Measurements from ENCODE around the gene GJD3.
A peak's percentile ranks its signal among the peaks of the same experiment; 100 is the strongest.

The GJD3 gene

GRCh38 chr17:40326014-40326831, 38.3 kb downstream of the GJD3 start:
- no peak for TF ChIP-seq JUND (IDR thresholded peaks at IDR 0.05; ENCODE audit: low read depth)
- DNase-seq (ENCODE audit: low read depth in 1 of 2, low spot score in 1 of 2) = peak in 1 of 2 experiments; percentile 68
- in situ Hi-C loops (cut with HindIII; ENCODE audit: low pct_unique_long_range_greater_than_20kb, low sequenced_read_pairs) = no loop called here

- in situ Hi-C loops (cut with HindIII; ENCODE audit: low pct_unique_long_range_greater_than_20kb, low sequenced_read_pairs) = no loop called here
- no peak for TF ChIP-seq JUND (IDR thresholded peaks at IDR 0.05; ENCODE audit: low read depth)
- DNase-seq (ENCODE audit: low read depth in 1 of 2, low spot score in 1 of 2) = no peak
Measured at GRCh38 chr17:40325156-40326013, 39.2 kb downstream of the GJD3 start.

- peak in 1 of 2 experiments; percentile 54 for DNase-seq (ENCODE audit: low read depth in 1 of 2, low spot score in 1 of 2)
- in situ Hi-C loops (cut with HindIII; ENCODE audit: low pct_unique_long_range_greater_than_20kb, low sequenced_read_pairs) = no loop called here
Measured at GRCh38 chr17:40323391-40324381, 40.9 kb downstream of the GJD3 start.

GRCh38 chr17:40322358-40323315, 41.9 kb downstream of the GJD3 start:
- no peak; the same call in 1 of the 2 replicates for TF ChIP-seq JUND (IDR thresholded peaks at IDR 0.05; ENCODE audit: low read depth)
- in situ Hi-C loops (cut with HindIII; ENCODE audit: low pct_unique_long_range_greater_than_20kb, low sequenced_read_pairs) = no loop called here
- peak in 1 of 2 experiments; percentile 100 for DNase-seq (ENCODE audit: low read depth in 1 of 2, low spot score in 1 of 2)

More at GRCh38 chr17:40323391-40324381, 40.9 kb downstream of the GJD3 start:
- no peak for TF ChIP-seq JUND (IDR thresholded peaks at IDR 0.05; ENCODE audit: low read depth)

GRCh38 chr17:40321961-40322357, 42.6 kb downstream of the GJD3 start:
- no peak for DNase-seq (ENCODE audit: low read depth in 1 of 2, low spot score in 1 of 2)
- no peak for TF ChIP-seq JUND (IDR thresholded peaks at IDR 0.05; ENCODE audit: low read depth)
- in situ Hi-C loops (cut with HindIII; ENCODE audit: low pct_unique_long_range_greater_than_20kb, low sequenced_read_pairs) = no loop called here

GRCh38 chr17:40321524-40321929, 43.0 kb downstream of the GJD3 start:
- in situ Hi-C loops (cut with HindIII; ENCODE audit: low pct_unique_long_range_greater_than_20kb, low sequenced_read_pairs) = no loop called here
- no peak for TF ChIP-seq JUND (IDR thresholded peaks at IDR 0.05; ENCODE audit: low read depth)
- DNase-seq (ENCODE audit: low read depth in 1 of 2, low spot score in 1 of 2) = no peak

- in situ Hi-C loops (cut with HindIII; ENCODE audit: low pct_unique_long_range_greater_than_20kb, low sequenced_read_pairs) = no loop called here
- DNase-seq (ENCODE audit: low read depth in 1 of 2, low spot score in 1 of 2) = peak in 1 of 2 experiments; percentile 98
- no peak for TF ChIP-seq JUND (IDR thresholded peaks at IDR 0.05; ENCODE audit: low read depth)
Measured at GRCh38 chr17:40320756-40321523, 43.6 kb downstream of the GJD3 start.

- DNase-seq (ENCODE audit: low read depth in 1 of 2, low spot score in 1 of 2) = peak in 1 of 2 experiments; percentile 86
- no peak for TF ChIP-seq JUND (IDR thresholded peaks at IDR 0.05; ENCODE audit: low read depth)
- in situ Hi-C loops (cut with HindIII; ENCODE audit: low pct_unique_long_range_greater_than_20kb, low sequenced_read_pairs) = no loop called here
Measured at GRCh38 chr17:40319651-40320540, 44.6 kb downstream of the GJD3 start.

GRCh38 chr17:40318830-40319391, 45.6 kb downstream of the GJD3 start:
- TF ChIP-seq JUND (IDR thresholded peaks at IDR 0.05; ENCODE audit: low read depth) = no peak
- DNase-seq (ENCODE audit: low read depth in 1 of 2, low spot score in 1 of 2) = peak in 1 of 2 experiments; percentile 14
- in situ Hi-C loops (cut with HindIII; ENCODE audit: low pct_unique_long_range_greater_than_20kb, low sequenced_read_pairs) = no loop called here

Data from T47D (cell line).